Measurements from ENCODE around the gene CDK14.
A peak's percentile ranks its signal among the peaks of the same experiment; 100 is the strongest.

CDK14 gene

DNA sequence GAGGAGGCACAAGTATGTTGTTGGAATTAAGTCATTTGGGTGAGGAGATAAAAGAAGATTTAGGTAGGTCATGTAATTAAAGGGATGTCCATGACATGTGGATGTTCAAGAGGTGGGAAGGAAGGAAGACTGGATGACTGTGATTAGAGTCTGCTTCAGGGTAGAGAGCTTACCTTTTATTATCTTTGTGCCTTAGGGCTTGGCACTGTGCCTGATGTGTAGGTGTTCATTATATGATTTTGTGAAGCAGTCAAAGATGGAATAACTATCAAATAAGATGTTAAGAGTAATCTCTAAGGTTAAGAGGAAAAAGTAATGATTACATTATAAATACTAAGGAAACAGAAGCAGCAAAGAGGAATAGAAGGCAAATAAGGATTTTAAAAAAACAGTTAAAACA lies 97.8 kb downstream of the CDK14 start:
- POLR2A ChIA-PET: no interaction called here
- no peak for DNase-seq (ENCODE audit: extremely low spot score)
- TF ChIP-seq, protein P1, sequence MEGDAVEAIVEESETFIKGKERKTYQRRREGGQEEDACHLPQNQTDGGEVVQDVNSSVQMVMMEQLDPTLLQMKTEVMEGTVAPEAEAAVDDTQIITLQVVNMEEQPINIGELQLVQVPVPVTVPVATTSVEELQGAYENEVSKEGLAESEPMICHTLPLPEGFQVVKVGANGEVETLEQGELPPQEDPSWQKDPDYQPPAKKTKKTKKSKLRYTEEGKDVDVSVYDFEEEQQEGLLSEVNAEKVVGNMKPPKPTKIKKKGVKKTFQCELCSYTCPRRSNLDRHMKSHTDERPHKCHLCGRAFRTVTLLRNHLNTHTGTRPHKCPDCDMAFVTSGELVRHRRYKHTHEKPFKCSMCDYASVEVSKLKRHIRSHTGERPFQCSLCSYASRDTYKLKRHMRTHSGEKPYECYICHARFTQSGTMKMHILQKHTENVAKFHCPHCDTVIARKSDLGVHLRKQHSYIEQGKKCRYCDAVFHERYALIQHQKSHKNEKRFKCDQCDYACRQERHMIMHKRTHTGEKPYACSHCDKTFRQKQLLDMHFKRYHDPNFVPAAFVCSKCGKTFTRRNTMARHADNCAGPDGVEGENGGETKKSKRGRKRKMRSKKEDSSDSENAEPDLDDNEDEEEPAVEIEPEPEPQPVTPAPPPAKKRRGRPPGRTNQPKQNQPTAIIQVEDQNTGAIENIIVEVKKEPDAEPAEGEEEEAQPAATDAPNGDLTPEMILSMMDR (IDR thresholded peaks at IDR 0.05; ENCODE audit: control extremely low read depth, extremely low read depth, low read depth, missing control alignments): no peak
- CTCF ChIA-PET: interaction anchor here (1.2 to 3.9 kb wide), 3 partner anchors 12 to 15 kb away, joined by 3 to 19 read pairs (median 3); no protein-coding TSS in a partner anchor

DNA sequence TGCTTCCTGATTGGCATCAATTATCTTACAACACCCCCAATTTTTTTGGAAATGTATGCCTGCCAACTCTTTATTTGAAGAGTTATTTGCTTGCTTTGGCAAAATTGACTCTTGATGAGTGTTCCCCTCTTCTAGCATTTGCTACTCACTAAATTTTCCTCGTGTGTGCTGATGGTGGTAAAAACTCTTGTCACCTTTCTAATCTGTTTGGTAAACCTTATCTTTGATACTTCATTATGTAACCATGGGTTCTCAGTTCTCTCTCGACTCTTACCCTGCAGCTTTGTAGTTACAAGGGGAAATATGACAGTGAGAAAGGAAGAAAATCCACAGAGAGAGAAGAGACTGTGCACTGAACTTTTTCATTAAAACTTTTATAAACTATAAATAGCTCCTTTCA lies 102.5 kb downstream of the CDK14 start:
- ChIA-PET CTCF (interaction anchor here (1.1 to 4.0 kb wide), 5 partner anchors 8 to 70 kb away, joined by 3 to 37 read pairs (median 4); no protein-coding TSS in a partner anchor), POLR2A (no interaction called here)

DNA sequence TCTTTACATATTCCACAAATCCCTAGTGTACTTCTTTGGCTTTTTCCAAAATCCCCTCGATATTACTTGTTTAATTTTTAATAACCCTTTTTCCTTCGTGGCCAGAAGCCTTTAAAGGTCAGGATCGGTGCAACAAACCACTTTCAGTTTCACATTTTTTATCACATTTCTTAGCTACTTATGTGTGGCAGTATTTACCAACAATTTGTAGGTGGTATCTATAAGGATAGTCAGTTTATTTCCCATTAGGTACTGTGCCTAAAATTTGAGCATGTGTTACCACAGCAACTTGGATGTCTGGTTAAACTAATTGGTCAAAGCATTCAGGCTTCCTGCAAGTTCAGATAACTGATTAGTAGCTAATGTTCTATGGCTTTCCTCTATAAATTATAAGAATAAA lies 104.9 kb downstream of the CDK14 start:
- TF ChIP-seq, protein P1 (IDR thresholded peaks at IDR 0.05; ENCODE audit: control extremely low read depth, extremely low read depth, low read depth, missing control alignments): no peak
- DNase-seq (ENCODE audit: extremely low spot score): peak; percentile 15
- ChIA-PET POLR2A (no interaction called here), CTCF (interaction anchor here (0.8 to 4.0 kb wide), 8 partner anchors 9 to 343 kb away, joined by 3 to 37 read pairs (median 4); no protein-coding TSS in a partner anchor)

More for the DNA sequence above, 102.5 kb downstream of the CDK14 start:
- TF ChIP-seq, protein P1 (IDR thresholded peaks at IDR 0.05; ENCODE audit: control extremely low read depth, extremely low read depth, low read depth, missing control alignments): no peak
- DNase-seq (ENCODE audit: extremely low spot score): no peak

DNA sequence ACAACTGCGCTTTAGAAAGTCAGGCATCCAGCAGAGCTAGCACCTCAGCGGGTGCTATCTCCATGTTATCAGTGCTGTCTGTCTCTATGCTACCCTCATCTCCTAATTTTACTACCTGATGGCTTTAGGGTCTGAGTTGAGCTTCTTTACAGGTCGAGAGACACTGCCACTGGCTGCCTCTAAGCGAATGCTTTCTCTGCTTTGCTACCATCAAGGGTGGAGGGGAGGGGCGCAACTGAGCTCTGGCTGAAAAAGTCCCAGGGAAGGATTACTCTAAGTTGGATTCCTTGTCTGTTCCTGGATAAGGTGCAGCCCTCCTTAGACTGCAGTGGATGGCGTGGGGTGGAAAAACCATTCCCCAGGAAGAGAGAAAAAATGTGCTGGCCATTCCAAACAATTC lies 105.7 kb downstream of the CDK14 start:
- TF ChIP-seq, protein P1 (IDR thresholded peaks at IDR 0.05; ENCODE audit: control extremely low read depth, extremely low read depth, low read depth, missing control alignments): no peak
- ChIA-PET POLR2A (no interaction called here), CTCF (interaction anchor here (0.8 to 4.0 kb wide), 8 partner anchors 8 to 342 kb away, joined by 3 to 37 read pairs (median 4); no protein-coding TSS in a partner anchor)
- no peak for DNase-seq (ENCODE audit: extremely low spot score)

DNA sequence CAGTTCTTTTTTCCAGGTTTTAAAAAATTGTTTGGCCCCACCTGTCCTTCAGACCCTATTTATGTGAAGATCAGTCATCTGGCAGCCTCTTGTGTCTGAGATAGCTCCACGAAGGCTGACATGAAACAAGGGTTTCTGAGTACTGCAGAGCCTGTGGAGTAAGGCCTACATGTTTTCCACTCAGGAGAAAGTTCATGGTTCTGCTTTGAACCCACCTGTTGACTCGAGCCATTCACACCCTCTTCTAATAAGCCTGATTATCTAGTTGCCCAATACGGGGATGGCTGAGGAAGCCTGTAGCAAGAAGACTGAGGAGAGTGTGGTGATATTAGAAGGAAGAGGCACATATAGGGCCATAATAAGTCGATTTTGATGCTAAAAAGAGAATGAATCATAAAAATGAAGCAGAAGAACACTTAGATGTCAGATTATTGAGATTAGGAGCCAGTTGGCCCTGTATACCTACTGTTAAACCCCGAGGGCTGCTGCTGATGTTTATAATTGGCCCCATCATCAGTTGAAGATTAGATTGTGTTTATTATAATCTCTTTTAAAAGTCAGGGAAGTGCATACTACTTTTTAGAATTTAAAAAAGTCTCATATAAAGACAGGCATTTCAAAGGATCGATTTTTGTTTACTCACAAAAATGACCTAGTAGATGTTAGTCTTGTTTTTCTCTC lies 109.4 kb downstream of the CDK14 start:
- no peak for DNase-seq (ENCODE audit: extremely low spot score)
- CTCF ChIA-PET: interaction anchor here (1.0 to 5.1 kb wide), 3 partner anchors 10 to 14 kb away, joined by 3 to 72 read pairs (median 3); no protein-coding TSS in a partner anchor
- POLR2A ChIA-PET: no interaction called here
- TF ChIP-seq, protein P1 (IDR thresholded peaks at IDR 0.05; ENCODE audit: control extremely low read depth, extremely low read depth, low read depth, missing control alignments): no peak

DNA sequence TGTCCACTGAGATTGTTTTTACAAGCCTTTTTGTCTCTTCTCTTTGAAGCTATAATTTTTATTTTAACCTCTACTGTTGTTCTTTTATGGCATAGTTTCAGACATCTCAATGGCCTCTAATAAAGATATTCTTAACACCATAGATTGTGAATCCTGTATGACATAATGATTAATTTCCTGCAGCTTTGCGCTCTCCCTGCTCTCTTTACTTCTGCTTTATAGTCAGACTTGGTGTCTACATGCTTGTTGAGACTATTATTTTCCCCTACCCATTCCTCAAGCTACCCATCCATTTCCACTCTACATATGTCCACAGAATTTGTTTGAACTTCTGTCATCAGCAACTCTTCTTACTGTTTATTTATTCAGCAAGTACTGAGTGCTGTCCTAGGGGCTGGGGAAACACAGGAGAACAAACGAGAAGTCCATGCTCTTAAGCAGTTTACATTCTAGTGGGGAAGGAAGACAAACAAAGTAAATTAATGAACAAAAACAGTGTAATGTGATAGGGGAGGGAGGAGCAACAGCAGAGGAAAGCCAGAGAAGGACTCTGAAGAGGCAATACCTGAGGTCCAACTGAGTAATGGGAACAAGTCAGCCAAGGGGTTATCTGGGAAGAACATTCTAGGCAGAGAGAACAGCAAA lies 110.1 kb downstream of the CDK14 start:
- CTCF ChIA-PET: interaction anchor here (0.9 to 5.1 kb wide), 5 partner anchors 10 to 19 kb away, joined by 3 to 72 read pairs (median 3); no protein-coding TSS in a partner anchor

More for the DNA sequence above, 110.1 kb downstream of the CDK14 start:
- POLR2A ChIA-PET: no interaction called here
- no peak for DNase-seq (ENCODE audit: extremely low spot score)
- TF ChIP-seq, protein P1 (IDR thresholded peaks at IDR 0.05; ENCODE audit: control extremely low read depth, extremely low read depth, low read depth, missing control alignments): no peak

All from GM10248 (cell line).